GM21367 (cell line): Measurements from ENCODE around the gene RNF6.

ENCODE experiments used
- ATAC-seq: cut with Tn5 transposase; IDR thresholded peaks from one replicate; pipeline ENCODE4 v1.9.1; 2021; ENCODE audit not compliant: unreplicated experiment

RNF6 gene

GRCh38 chr13:26227166-26227971 is 5.3 kb upstream of the RNF6 start:
- ATAC-seq, result no peak

GRCh38 chr13:26225896-26226617 is 3.9 kb upstream of the RNF6 start:
- ATAC-seq, result no peak

- peak; percentile 49 for ATAC-seq
Observed at GRCh38 chr13:26222520-26223046, 469 bp upstream of the RNF6 start.

GRCh38 chr13:26221399-26221720 is 754 bp downstream of the RNF6 start:
- ATAC-seq, result no peak

- no peak for ATAC-seq
Observed at GRCh38 chr13:26220575-26220974, 1.5 kb downstream of the RNF6 start.

- ATAC-seq, result no peak
Observed at GRCh38 chr13:26219726-26220125, 2.4 kb downstream of the RNF6 start.

- ATAC-seq, result no peak
Observed at GRCh38 chr13:26216042-26216441, 6.1 kb downstream of the RNF6 start.

GRCh38 chr13:26213982-26214381 is 8.1 kb downstream of the RNF6 start:
- no peak for ATAC-seq

- ATAC-seq, result no peak
Observed at GRCh38 chr13:26213345-26213744, 8.8 kb downstream of the RNF6 start.

GRCh38 chr13:26208287-26208686 is 13.8 kb downstream of the RNF6 start:
- no peak for ATAC-seq

- no peak for ATAC-seq
Observed at GRCh38 chr13:26202365-26202972, 19.6 kb downstream of the RNF6 start.

- ATAC-seq, result no peak
Observed at GRCh38 chr13:26200811-26201210, 21.3 kb downstream of the RNF6 start.

GRCh38 chr13:26198116-26198515 is 24.0 kb downstream of the RNF6 start:
- no peak for ATAC-seq

- ATAC-seq, result no peak
Observed at GRCh38 chr13:26197298-26197697, 24.8 kb downstream of the RNF6 start.

GRCh38 chr13:26186995-26187394 is 35.1 kb downstream of the RNF6 start:
- no peak for ATAC-seq

GRCh38 chr13:26186118-26186870 is 35.8 kb downstream of the RNF6 start:
- ATAC-seq, result peak; percentile 72

- peak; percentile 9 for ATAC-seq
Observed at GRCh38 chr13:26185720-26186117, 36.4 kb downstream of the RNF6 start.

- no peak for ATAC-seq
Observed at GRCh38 chr13:26184791-26185250, 37.3 kb downstream of the RNF6 start.

- ATAC-seq, result no peak
Observed at GRCh38 chr13:26183416-26183815, 38.7 kb downstream of the RNF6 start.

GRCh38 chr13:26179344-26179743 is 42.8 kb downstream of the RNF6 start:
- ATAC-seq, result no peak

- ATAC-seq, result no peak
Observed at GRCh38 chr13:26168835-26169234, 53.3 kb downstream of the RNF6 start.
